HG02884 (cell line): ENCODE results near the gene TPX2.
"Not testable (repeated sequence)": the region's sequence is repeated elsewhere in the genome, so short reads cannot be mapped to it uniquely, and the experiment has no call there.

Experiments
- ATAC-seq: cut with Tn5 transposase; IDR thresholded peaks from one replicate; pipeline ENCODE4 v1.9.1; 2021; ENCODE audit warnings: mild to moderate bottlenecking, moderate library complexity; ENCODE audit not compliant: unreplicated experiment

The TPX2 gene

GRCh38 chr20:31811198-31811597 lies 72.1 kb downstream of the TPX2 start:
- no peak for ATAC-seq

DNA sequence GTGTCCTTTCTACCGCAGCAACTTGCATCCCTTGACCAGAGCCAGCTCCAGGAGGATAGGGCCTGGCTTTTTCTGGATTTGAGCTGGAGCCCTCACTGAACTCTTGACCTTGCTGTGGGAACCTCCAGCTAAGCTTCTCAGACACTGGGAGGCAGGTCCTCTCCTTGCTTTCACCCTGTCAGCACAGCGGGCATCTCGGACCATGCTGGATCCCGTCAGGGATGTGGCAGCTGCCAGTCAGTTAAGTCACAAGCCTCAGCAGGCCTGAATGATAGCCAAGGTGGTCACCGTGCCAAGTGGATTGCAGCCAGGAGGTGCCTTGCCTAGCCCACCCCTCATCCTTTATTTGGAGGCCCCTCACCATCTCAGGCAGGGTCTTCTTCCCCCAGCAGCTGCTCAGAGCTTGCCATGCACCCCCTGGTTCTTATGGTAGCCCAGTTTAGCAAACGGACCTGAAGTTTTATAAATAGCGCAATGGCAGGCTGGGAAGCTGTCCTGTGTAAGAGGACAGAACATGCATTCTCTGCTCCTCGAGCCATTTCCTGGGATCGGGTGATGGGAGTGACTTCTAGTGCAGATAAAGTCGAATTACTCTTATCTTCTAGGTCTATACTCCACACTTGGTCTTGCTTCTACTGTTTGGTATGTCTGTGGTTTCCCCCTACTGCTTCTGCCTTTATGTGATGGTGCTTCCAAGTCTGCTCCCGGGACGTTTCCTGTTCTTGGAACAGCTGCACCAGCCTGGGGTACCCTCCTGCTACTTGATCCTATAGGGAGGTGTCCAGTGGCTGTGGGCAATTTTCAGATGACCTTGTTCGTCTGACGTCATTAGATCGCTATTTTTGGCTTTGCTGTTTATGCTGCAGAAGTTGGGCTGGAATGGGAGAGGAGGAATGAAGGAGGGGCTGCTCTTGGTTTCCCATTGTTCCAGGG lies 73.0 kb downstream of the TPX2 start:
- no peak for ATAC-seq

- no peak for ATAC-seq
Observed at GRCh38 chr20:31813611-31814010, 74.5 kb downstream of the TPX2 start.

DNA sequence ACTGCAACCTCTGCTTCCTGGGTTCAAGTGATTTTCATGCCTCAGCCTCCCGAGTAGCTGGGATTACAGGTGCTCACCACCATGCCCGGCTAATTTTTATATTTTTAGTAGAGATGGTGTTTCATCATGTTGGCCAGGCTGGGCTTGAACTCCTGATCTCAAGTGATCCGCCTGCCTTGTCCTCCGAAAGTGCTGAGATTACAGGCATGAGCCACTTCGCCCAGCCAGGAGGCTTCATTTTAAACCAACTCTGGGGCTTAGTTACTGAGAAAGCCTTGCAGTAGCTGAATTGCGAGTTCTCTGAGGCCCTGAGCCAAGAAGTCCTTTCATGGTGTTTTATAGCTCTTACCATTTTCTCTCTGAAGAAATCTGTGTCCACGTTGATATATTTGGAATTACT lies 75.1 kb downstream of the TPX2 start:
- ATAC-seq = not testable (repeated sequence)

DNA sequence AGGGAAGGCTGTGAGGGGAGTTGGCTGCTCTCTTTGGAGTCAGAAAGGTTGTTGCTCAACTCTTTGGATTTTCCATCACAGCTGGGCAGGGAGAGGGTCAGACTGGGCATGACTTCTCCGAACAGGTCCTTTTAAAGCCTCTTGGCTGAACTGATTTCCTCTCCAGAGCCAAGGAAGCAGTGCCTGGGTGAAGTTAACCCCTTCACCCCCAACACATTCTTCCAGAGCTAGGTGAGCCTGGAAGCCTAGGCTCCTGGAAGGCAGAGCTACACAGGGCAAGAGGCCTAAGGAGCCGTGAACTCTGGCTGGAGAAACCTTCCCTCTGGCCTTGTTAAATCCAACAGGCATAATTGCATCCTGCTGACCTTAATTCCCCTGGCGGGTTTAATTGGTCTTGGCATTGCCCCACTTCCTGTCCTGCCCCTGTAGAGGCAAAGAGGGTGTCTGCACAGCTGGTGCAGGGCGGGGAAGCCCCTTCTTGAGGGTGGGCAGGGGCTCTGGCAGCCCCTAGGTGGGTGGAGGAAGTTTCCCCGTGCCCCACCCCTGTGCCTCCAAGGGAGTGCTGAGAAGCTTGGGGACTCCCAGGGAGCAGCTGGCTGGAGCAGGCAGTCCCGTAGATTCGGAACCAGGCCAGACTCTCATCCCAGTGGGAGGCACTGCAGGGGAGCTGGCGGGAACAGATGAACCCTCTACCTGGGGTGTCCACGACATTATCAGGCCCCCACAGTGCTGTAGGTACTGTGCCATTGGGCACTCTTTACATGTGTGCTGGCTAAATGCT lies 76.5 kb downstream of the TPX2 start:
- ATAC-seq = no peak

DNA sequence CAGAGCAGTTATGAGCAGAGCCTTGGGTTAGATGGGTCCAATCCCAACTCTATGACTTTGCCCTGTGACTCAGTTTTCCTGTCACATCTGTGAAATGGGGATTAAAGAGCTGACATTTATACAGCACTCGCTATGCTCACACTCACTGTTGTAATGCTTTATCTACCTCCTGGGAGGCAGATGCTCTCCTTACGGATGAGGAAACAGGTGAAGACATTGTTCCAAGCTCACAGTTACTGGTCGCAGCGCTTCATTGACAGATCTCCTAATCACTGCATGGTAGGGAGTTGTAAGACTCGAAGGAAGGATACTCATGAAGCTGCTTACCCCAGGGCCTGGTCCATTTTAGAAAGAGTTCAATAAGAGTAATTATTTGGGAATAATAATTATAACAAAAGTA lies 77.1 kb downstream of the TPX2 start:
- no peak for ATAC-seq

GRCh38 chr20:31817461-31817860 lies 78.4 kb downstream of the TPX2 start:
- ATAC-seq = no peak

DNA sequence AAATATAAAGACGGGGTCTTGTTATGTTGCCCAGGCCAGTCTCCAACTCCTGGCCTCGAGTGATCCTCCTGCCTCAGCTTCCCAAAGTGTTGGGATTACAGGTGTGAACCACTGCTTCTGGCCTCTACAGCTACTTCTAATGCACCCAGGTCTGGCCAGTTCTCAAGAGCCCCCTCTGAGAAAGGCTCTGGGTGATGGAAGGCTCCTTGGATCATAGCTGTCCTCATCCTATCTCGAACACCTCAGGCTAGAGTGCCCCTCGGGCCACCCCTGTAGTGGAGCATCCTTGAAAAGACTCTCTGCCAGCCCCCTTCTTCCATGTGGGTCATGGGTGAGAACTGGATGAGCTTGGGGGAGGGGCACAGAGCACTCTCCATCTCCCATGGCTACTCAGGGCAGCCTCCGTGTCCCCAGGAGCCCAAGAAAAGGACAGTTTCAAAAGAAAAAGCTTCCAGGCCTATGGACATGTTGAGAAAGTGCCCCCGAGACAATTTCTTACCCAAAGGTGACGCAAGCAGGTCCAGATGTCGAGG lies 79.4 kb downstream of the TPX2 start:
- no peak for ATAC-seq

DNA sequence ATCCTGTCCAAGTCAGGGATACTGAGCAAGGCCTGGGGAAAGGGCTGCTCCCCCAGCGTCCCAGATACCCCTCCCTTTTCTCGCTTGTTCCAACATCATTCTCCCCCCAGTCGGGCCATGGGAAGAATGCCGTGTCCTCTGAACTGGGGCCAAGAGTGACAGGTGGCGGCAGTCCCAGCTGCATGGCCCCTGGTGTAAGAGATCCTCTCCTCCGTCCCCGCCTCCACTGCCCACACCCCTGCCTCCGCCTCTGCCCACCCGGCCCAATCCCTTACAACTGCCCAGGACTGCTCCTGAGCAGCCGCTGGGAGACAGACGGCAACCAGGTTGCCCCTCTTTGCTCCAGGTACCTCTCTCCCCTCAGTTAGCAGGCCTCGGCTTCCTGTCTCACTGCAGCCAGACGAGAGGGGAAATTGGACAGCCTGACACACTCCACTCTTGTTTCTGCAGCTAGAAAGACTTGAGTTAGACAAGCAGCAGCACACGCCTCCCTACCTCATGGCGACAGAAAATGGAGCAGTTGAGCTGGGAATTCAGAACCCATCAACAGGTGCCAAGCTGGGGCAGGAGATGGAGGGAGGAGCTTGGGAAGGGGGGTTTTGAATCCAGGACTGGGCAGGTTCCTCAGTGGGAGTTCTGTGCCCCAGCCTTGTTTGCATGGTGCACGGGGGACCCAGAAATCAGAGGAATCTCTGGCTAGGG lies 80.1 kb downstream of the TPX2 start, which contains the start of gene MYLK2:
TSS of gene MYLK2 (plus strand) at position 274 of the 702 bp plus-strand sequence. CDS start at position 499, 225 bp downstream.
- ATAC-seq = no peak

DNA sequence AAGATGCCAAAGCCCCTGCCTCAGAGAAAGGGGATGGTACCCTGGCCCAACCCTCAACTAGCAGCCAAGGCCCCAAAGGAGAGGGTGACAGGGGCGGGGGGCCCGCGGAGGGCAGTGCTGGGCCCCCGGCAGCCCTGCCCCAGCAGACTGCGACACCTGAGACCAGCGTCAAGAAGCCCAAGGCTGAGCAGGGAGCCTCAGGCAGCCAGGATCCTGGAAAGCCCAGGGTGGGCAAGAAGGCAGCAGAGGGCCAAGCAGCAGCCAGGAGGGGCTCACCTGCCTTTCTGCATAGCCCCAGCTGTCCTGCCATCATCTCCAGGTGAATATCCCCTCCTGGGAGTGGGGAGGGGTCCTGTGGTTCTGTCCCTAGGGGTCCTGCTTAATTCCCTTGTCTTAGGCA lies 81.1 kb downstream of the TPX2 start:
- no peak for ATAC-seq

DNA sequence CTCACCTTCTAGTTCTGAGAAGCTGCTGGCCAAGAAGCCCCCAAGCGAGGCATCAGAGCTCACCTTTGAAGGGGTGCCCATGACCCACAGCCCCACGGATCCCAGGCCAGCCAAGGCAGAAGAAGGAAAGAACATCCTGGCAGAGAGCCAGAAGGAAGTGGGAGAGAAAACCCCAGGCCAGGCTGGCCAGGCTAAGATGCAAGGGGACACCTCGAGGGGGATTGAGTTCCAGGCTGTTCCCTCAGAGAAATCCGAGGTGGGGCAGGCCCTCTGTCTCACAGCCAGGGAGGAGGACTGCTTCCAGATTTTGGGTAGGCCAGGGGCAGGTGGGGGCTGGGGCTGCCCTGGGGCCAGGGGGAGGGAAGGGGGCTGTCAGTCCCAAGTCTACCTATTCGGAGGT lies 82.3 kb downstream of the TPX2 start:
- no peak for ATAC-seq

DNA sequence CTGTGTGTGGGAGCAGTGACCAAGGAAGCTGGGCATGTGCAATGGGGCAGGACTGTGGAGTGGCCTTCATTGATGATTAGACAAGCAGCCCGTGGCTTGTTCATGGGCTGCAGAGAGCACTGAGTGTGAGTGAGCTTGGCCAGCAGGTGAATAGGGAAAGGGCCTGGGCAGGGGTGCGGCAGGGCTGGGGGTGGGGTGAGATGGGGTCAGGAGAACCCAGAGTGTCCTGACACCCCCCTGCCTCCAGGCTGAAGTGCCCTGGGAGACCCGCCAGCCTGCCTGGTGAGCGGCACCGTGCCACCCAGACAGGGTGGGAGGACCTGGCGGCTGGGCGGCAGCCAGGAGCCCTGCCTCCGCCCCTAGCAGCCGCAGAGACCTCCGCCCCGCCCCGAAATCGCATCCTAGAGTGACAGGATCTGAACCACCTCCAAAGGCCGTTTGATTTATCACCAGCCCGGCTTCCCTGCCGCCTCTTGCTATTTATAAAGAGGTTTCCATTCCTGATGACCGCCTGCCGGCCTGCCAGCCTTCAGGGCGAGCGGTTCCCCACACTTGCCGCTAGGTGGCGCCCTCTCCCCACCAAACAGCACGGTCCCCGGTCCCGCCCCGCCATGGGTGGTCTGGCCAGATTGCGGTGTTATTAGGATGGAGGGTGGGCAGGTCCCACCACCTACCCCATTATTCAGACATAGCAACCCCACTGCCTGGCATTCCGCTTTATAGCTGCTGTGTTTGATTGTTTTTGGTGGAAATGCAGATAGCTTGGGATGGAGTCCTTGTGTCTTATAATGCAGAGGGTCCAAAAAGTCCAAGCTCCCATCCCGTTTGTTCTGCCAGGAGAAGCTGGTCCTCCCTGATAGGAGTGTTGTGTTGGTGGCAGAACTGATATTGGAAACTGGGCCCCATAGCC lies 83.6 kb downstream of the TPX2 start:
- peak; percentile 84 for ATAC-seq

DNA sequence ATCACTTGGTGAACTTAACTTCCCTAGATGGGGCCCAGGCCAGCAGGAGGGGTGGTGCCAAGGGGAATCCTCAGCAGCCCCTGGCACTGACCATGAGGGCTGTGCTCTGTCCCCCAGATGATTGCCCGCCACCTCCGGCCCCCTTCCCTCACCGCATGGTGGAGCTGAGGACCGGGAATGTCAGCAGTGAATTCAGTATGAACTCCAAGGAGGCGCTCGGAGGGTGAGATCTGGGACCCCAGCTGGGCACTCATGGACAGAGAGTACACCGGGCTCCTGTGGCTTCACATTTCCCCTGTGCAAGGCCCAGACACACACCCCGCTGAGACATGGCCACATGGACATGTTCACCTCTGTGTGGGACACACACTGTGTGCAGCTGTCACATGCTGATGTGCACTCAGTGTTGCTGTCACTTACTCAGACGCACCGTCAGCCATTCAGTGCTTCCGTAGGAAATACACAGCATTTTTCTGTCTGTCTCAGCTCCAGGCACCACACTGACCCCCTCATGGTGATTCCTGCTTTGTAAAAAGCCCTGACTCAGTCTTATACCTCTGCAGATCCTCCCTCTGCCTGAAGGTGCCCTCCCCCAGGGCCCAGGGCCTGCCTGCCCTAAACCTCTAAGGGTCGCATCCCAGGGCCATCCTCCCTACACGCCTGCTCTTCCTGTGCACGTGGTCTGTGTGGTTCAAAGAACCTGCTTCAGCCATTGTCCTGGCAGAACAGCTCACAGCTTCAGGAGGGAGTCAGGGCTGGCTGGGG lies 84.5 kb downstream of the TPX2 start:
- ATAC-seq = no peak

DNA sequence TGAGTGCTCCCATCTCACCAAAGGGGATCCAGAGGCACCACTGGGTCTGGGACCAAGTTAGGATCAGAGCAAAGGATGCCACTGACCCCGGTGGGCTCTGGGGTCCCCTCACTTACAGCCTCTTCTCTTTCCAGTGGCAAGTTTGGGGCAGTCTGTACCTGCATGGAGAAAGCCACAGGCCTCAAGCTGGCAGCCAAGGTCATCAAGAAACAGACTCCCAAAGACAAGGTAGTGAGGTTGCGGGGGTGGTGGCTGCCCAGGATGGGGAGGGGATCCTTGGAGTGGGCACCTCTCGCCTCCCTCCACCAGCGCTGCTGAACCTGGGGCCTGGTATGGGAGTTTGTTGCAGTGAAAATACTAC lies 85.0 kb downstream of the TPX2 start:
- ATAC-seq = no peak

DNA sequence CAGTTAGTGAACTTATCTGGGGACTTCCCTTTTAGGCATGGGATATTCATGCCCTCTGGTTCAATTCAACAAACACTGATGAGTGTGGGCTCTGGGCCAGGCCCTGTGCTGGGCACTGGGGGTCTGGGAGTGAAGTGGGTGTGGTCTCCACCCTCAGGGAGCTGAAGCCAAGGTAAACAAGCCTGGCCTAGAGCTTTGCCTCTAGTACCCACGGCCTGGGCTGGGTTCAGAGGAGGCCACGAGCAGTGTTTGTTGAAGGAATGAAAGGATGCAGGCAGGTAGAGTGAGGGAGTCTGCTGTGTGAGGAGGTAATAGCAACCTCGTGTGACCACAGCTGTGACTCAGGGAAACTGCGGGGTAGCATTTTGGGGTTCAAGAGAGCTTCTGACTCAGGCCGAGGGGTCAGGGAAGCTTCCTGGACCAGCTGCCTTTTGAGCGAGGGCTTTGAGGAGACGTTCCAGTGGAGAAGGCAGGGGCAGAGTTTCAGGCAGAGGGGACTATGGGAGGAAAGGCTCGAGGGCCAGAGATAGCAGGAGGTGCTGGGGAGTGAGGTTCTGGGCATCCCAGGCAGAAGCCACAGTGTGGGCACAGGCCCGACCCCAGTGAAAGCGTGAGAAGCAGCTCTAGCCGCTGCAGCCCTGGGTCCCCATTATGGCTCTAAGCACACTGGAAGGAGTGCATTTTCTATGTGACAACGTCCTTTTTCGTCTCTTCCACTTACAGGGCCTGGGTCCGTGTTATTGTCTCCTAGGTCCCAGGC lies 85.6 kb downstream of the TPX2 start:
- no peak for ATAC-seq

- ATAC-seq = no peak
Observed at GRCh38 chr20:31826074-31826473, 87.0 kb downstream of the TPX2 start.

DNA sequence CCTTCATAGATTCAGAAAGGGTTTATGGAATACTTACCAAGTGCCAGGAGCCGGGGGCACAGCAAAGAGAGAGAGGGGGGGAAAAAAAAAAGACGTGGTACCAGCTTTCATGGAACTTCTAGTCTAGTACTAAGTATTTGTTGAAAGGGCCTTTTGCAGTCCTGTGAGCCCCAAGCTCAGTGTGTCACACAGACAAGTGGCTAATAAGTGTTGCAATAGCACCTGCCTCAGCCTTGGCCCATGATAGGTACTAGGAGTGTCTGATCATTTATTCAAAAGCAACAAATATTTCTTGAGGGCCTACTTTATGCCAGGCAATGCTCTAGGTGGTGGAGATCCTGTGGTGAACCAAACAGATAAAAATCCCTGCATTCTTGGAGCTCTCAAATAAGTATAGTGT lies 88.0 kb downstream of the TPX2 start:
- no peak for ATAC-seq

DNA sequence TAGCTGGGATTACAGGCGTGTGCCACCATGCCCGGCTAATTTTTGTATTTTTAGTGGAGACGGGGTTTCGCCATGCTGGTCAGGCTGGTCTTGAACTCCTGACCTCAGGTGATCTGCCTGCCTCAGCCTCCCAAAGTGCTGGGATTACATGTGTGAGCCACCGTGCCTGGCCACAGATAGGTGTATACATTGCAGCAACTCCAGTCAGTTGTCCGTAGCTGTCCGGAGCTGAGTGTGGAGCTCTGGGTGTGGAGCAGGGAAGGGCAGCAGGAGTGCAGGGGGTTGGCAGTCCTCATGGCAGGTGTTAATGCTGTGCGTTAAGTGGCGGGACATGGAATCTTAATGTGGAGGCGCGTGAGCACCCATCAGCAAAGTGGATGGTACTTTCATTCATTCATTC lies 88.9 kb downstream of the TPX2 start:
- ATAC-seq = not testable (repeated sequence)

GRCh38 chr20:31829731-31830130 lies 90.6 kb downstream of the TPX2 start:
- ATAC-seq = no peak
